Smooth muscle cell (in vitro differentiated cells): Measurements from ENCODE around the gene SETBP1. TPM values are rescaled to one million over a fixed set of nuclear protein-coding genes. Genes with fewer than 3 reads are reported as not detected.

Source experiments
- DNase-seq: peaks from one replicate; lab custom pipeline; 2025; ENCODE audit not compliant: unreplicated experiment; lab: John Stamatoyannopoulos, UW
- H2AFZ ChIP-seq: fragments of 200-600 bp; sonication (generic); 2 replicates; pipeline ENCODE4 v1.6.0; 2016; ENCODE audit warnings: antibody characterized with exemption, low read depth, mild to moderate bottlenecking
- H3F3A ChIP-seq: fragments of 200-600 bp; sonication (generic); 2 replicates; pipeline ENCODE4 v1.6.0; 2017; ENCODE audit warnings: antibody characterized with exemption, low read depth
- H3K27ac ChIP-seq: fragments of 200-600 bp; sonication (generic); 2 replicates; pipeline ENCODE4 v1.5.1; 2016; ENCODE audit warnings: low read depth, mild to moderate bottlenecking
- H3K27me3 ChIP-seq: fragments of 200-600 bp; sonication (generic); 2 replicates; pipeline ENCODE4 v1.6.1; 2016; ENCODE audit warnings: low read depth, mild to moderate bottlenecking
- H3K36me3 ChIP-seq: fragments of 200-600 bp; sonication (generic); 2 replicates; pipeline ENCODE4 v1.5.1; 2016; ENCODE audit warnings: low read depth
- H3K4me1 ChIP-seq: fragments of 200-600 bp; sonication (generic); 2 replicates; pipeline ENCODE4 v1.5.1; 2016; ENCODE audit warnings: low read depth
- H3K4me2 ChIP-seq: fragments of 200-600 bp; sonication (generic); 2 replicates; pipeline ENCODE4 v1.6.0; 2016; ENCODE audit warnings: mild to moderate bottlenecking
- H3K4me3 ChIP-seq: fragments of 200-600 bp; sonication (generic); 2 replicates; pipeline ENCODE4 v1.5.1; 2016; ENCODE audit warnings: mild to moderate bottlenecking
- H3K79me2 ChIP-seq: fragments of 200-600 bp; sonication (generic); 2 replicates; pipeline ENCODE4 v1.6.0; 2016; ENCODE audit warnings: low read depth, mild to moderate bottlenecking
- H3K9ac ChIP-seq: fragments of 200-600 bp; sonication (generic); 2 replicates; pipeline ENCODE4 v1.6.0; 2016; ENCODE audit warnings: low read depth
- H3K9me3 ChIP-seq: fragments of 200-600 bp; sonication (generic); replicated peaks from 2 replicates; pipeline ENCODE4 v1.5.1; 2016; ENCODE audit warnings: low read depth
- H4K20me1 ChIP-seq: fragments of 200-600 bp; sonication (generic); 2 replicates; pipeline ENCODE4 v1.6.0; 2016; ENCODE audit warnings: low read depth
- CTCF ChIP-seq: fragments of 200-600 bp; sonication (generic); IDR thresholded peaks from 2 replicates; pipeline ENCODE4 v1.5.1; 2017; ENCODE audit warnings: borderline replicate concordance, mild to moderate bottlenecking, antibody characterized with exemption; ENCODE audit not compliant: insufficient read depth, poor library complexity, severe bottlenecking
- WGBS: methylation state at CpG from one replicate; pipeline ENCODE4 v1.1.7; 2016; ENCODE audit warnings: low lambda C conversion rate; 5-methylcytosine and 5-hydroxymethylcytosine counted together
- polyA plus RNA-seq: library from polyadenylated mRNA; unstranded; fragments of >200 nt; fragmentation: Nextera tagmentation; extraction: Ambion mirVana; gene quantifications from 2 replicates; pipeline ENCODE4 v1.2.1, GENCODE V29; 2016
- total RNA-seq: library from RNA; depleted of rRNA; stranded (reverse); fragments of >200 nt; gene quantifications from 2 replicates; pipeline ENCODE4 v1.2.3, GENCODE V29; 2014

SETBP1 gene
- total and polyA plus RNA-seq, 2 experiments from 2014 or later: 6.1 to 17.7 TPM

GRCh38 chr18:44737623-44738022 is 56.9 kb downstream of the SETBP1 start:
- H3K4me1 ChIP-seq: peaks cover 18% of the 10 kb centered on the region
- 74% methylated on average over 3 of the region's 3 CpGs for WGBS
- H3F3A ChIP-seq: peaks cover 8% of the 10 kb centered on the region
- no peak overlapping the region for H3K4me2 ChIP-seq
- peaks cover 61% of the 10 kb centered on the region for H3K79me2 ChIP-seq
- peak overlapping the region; percentile 65 for H3K27ac ChIP-seq
- no peak for TF ChIP-seq CTCF
- H3K4me3 ChIP-seq: no peak overlapping the region
- H3K27me3 ChIP-seq: no peaks in the 10 kb centered on the region
- no peak overlapping the region for H3K9ac ChIP-seq
- H2AFZ ChIP-seq: no peak overlapping the region
- H3K36me3 ChIP-seq: no peaks in the 10 kb centered on the region
- DNase-seq: no peak
- H3K9me3 ChIP-seq: no peaks in the 10 kb centered on the region
- H4K20me1 ChIP-seq: no peaks in the 10 kb centered on the region

GRCh38 chr18:44740000-44740399 is 59.3 kb downstream of the SETBP1 start:
- Histone ChIP-seq H3K27ac (no peak overlapping the region), H3K4me2 (no peak overlapping the region), H3K9ac (no peak overlapping the region), H3K9me3 (no peaks in the 10 kb centered on the region), H4K20me1 (peaks cover 7% of the 10 kb centered on the region), H3K4me3 (no peak overlapping the region), H3K4me1 (peaks cover 24% of the 10 kb centered on the region), H2AFZ (no peak overlapping the region), H3K27me3 (no peaks in the 10 kb centered on the region), H3K36me3 (no peaks in the 10 kb centered on the region), H3K79me2 (peaks cover 62% of the 10 kb centered on the region), H3F3A (peaks cover 5% of the 10 kb centered on the region)
- no peak for DNase-seq
- WGBS: 94% methylated on average over 5 of the region's 5 CpGs
- TF ChIP-seq CTCF: no peak

- H3K9ac ChIP-seq: no peak overlapping the region
- no peak overlapping the region for H2AFZ ChIP-seq
- no peaks in the 10 kb centered on the region for H3K36me3 ChIP-seq
- no peak for DNase-seq
- no peaks in the 10 kb centered on the region for H3K9me3 ChIP-seq
- no peak overlapping the region for H3K27ac ChIP-seq
- H3K79me2 ChIP-seq: peaks cover 65% of the 10 kb centered on the region
- peaks cover 5% of the 10 kb centered on the region for H3F3A ChIP-seq
- H3K27me3 ChIP-seq: no peaks in the 10 kb centered on the region
- no peak overlapping the region for H3K4me2 ChIP-seq
- peaks cover 24% of the 10 kb centered on the region for H3K4me1 ChIP-seq
- no peak overlapping the region for H3K4me3 ChIP-seq
- 97% methylated on average over 2 of the region's 2 CpGs for WGBS
- peaks cover 11% of the 10 kb centered on the region for H4K20me1 ChIP-seq
- no peak for TF ChIP-seq CTCF
Measured at GRCh38 chr18:44741085-44741484, 60.4 kb downstream of the SETBP1 start.

GRCh38 chr18:44741511-44741910 is 60.8 kb downstream of the SETBP1 start:
- no peak for TF ChIP-seq CTCF
- WGBS: 94% methylated on average over 5 of the region's 5 CpGs

More at GRCh38 chr18:44741511-44741910, 60.8 kb downstream of the SETBP1 start:
- H3K27ac ChIP-seq: no peak overlapping the region
- peaks cover 68% of the 10 kb centered on the region for H3K79me2 ChIP-seq
- no peak overlapping the region for H3K9ac ChIP-seq
- H2AFZ ChIP-seq: no peak overlapping the region
- no peaks in the 10 kb centered on the region for H3K27me3 ChIP-seq
- no peak overlapping the region for H3K4me2 ChIP-seq
- no peaks in the 10 kb centered on the region for H3K9me3 ChIP-seq
- H3F3A ChIP-seq: peaks cover 3% of the 10 kb centered on the region
- no peaks in the 10 kb centered on the region for H3K36me3 ChIP-seq
- no peak for DNase-seq
- H4K20me1 ChIP-seq: peaks cover 15% of the 10 kb centered on the region
- no peak overlapping the region for H3K4me3 ChIP-seq
- peaks cover 22% of the 10 kb centered on the region for H3K4me1 ChIP-seq
